A673 (cell line): ENCODE results near the gene CPXM2. TPM values are rescaled to one million over a fixed set of nuclear protein-coding genes. Genes with fewer than 3 reads are reported as not detected.

Experiments used
- BruUV-seq: library from RNA; stranded (reverse); fragments of 400-500 nt; replicated peaks from 2 replicates; lab custom pipeline; 2021; lab: Mats Ljungman, UMichigan
- CTCF ChIA-PET: fragments of 300-600 bp; sonication (Branson Sonifier 250); formaldehyde crosslinking; loops from one replicate; lab custom pipeline; 2022; ENCODE audit warnings: antibody characterized with exemption; lab: Charles Lee
- POLR2A ChIA-PET: fragments of 300-600 bp; sonication (Branson Sonifier 250); formaldehyde crosslinking; loops from one replicate; lab custom pipeline; 2022; ENCODE audit warnings: antibody characterized with exemption; ENCODE audit not compliant: low non-redundant PET; lab: Charles Lee
- DNase-seq: peaks from one replicate; pipeline ENCODE4 v3.0.0-alpha.2; 2015; ENCODE audit warnings: low spot score
- H3K27ac ChIP-seq: fragments of 200-600 bp; sonication (generic); 2 replicates; pipeline ENCODE4 v1.5.1; 2016; ENCODE audit warnings: mixed run types, low read depth, mild to moderate bottlenecking, mixed read lengths, antibody characterized with exemption, low read length; ENCODE audit not compliant: poor library complexity, severe bottlenecking
- H3K27me3 ChIP-seq: fragments of 200-600 bp; sonication (generic); replicated peaks from 2 replicates; pipeline ENCODE4 v1.6.1; 2017; ENCODE audit warnings: mixed run types, low read depth, mild to moderate bottlenecking, mixed read lengths, antibody characterized with exemption, low read length; ENCODE audit not compliant: insufficient read depth, poor library complexity
- H3K36me3 ChIP-seq: fragments of 200-600 bp; sonication (generic); 2 replicates; pipeline ENCODE4 v1.6.1; 2016; ENCODE audit warnings: mixed run types, mild to moderate bottlenecking, mixed read lengths, antibody characterized with exemption, low read length; ENCODE audit not compliant: insufficient read depth, poor library complexity, severe bottlenecking
- H3K4me1 ChIP-seq: fragments of 200-600 bp; sonication (generic); 2 replicates; pipeline ENCODE4 v1.6.1; 2017; ENCODE audit warnings: mixed run types, mild to moderate bottlenecking, mixed read lengths, antibody characterized with exemption, low read length; ENCODE audit not compliant: insufficient read depth, poor library complexity, severe bottlenecking
- H3K4me3 ChIP-seq: fragments of 200-600 bp; sonication (generic); 2 replicates; pipeline ENCODE4 v1.5.1; 2016; ENCODE audit warnings: low read depth, mixed run types, mild to moderate bottlenecking, mixed read lengths, low read length; ENCODE audit not compliant: poor library complexity, severe bottlenecking
- H3K9me3 ChIP-seq: fragments of 200-600 bp; sonication (generic); 2 replicates; pipeline ENCODE4 v1.6.1; 2016; ENCODE audit warnings: mixed run types, low read depth, mild to moderate bottlenecking, mixed read lengths, antibody characterized with exemption, low read length; ENCODE audit not compliant: poor library complexity, severe bottlenecking
- EZH2 ChIP-seq: fragments of 200-600 bp; sonication (generic); IDR thresholded peaks from 2 replicates; pipeline ENCODE4 v1.6.1; 2017; ENCODE audit warnings: borderline replicate concordance, low read depth, mild to moderate bottlenecking, mixed read lengths, antibody characterized with exemption, low read length; ENCODE audit not compliant: poor library complexity, severe bottlenecking
- intact Hi-C: fragments of 100-400 bp; cut with micrococcal nuclease; formaldehyde crosslinking; loops from one replicate; pipeline ENCODE4 v1.10.0; 2022; ENCODE audit not compliant: unreplicated experiment
- total RNA-seq: library from RNA; stranded (reverse); gene quantifications from 2 replicates; pipeline ENCODE4 v1.2.3, GENCODE V29; 2021
- TF ChIP-seq, protein P1 (sequence below): fragments of 300-800, 200-600 bp; sonication (generic); conservative IDR thresholded peaks from 2 replicates; pipeline ENCODE4 v1.5.1; 2017; ENCODE audit warnings: low read depth, mild to moderate bottlenecking, antibody characterized with exemption, low read length, moderate library complexity, mixed read lengths

The CPXM2 gene
- total RNA-seq, 1 experiment from 2014 or later = not detected

DNA sequence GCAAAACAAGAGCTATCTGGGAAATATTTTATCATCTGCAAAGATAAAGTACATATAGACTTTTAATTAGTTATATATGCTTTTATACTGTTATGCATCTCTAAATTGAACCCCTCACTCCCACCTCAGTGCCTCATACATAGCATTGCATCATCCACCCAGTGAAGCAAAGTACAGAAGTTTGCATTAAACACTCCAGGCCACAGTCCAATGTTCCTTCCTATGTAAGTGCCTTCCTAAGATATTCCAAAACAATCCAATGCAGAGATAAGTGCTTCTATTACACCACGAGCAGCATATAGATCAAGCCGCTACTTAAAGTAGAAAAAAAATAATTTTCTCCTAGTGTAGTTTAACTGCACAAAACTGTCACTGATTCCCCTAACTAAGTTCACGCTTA lies 3.4 kb downstream of the CPXM2 start:
- intact Hi-C loops = no loop called here
- H3K9me3 ChIP-seq = no peaks in the 10 kb centered on the region
- DNase-seq = no peak
- no peak overlapping the region for H3K27ac ChIP-seq
- ChIA-PET CTCF (no interaction called here), POLR2A (no interaction called here)
- H3K27me3 ChIP-seq = peaks cover 70% of the 10 kb centered on the region
- H3K36me3 ChIP-seq = no peaks in the 10 kb centered on the region
- no peak overlapping the region for H3K4me3 ChIP-seq
- no TSS peak for BruUV-seq
- no peak for TF ChIP-seq EZH2
- TF ChIP-seq, protein P1, sequence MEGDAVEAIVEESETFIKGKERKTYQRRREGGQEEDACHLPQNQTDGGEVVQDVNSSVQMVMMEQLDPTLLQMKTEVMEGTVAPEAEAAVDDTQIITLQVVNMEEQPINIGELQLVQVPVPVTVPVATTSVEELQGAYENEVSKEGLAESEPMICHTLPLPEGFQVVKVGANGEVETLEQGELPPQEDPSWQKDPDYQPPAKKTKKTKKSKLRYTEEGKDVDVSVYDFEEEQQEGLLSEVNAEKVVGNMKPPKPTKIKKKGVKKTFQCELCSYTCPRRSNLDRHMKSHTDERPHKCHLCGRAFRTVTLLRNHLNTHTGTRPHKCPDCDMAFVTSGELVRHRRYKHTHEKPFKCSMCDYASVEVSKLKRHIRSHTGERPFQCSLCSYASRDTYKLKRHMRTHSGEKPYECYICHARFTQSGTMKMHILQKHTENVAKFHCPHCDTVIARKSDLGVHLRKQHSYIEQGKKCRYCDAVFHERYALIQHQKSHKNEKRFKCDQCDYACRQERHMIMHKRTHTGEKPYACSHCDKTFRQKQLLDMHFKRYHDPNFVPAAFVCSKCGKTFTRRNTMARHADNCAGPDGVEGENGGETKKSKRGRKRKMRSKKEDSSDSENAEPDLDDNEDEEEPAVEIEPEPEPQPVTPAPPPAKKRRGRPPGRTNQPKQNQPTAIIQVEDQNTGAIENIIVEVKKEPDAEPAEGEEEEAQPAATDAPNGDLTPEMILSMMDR = no peak
- H3K4me1 ChIP-seq = no peaks in the 10 kb centered on the region

DNA sequence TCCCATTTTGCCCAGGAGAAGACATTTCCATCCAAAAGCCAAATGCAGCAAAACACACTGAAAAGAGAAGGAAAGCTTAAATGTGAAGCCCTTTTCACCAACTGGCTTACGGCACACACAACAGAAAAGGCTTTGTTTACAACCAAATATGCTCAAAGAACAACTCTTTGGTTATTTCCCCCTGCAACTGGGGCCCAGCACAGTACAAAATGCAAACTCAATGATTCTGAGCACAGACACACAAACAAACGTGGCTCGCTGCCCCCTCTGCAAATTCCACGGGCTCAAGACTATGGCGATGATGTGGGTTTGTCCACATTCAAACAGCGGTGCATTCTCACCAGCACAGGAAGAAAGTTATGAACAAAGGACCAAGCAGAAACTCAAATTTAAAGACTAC lies 5.3 kb downstream of the CPXM2 start:
- no peak for TF ChIP-seq EZH2
- TF ChIP-seq, protein P1 = no peak
- no peaks in the 10 kb centered on the region for H3K36me3 ChIP-seq
- ChIA-PET CTCF (no interaction called here), POLR2A (no interaction called here)
- H3K9me3 ChIP-seq = no peaks in the 10 kb centered on the region
- H3K4me3 ChIP-seq = no peak overlapping the region
- intact Hi-C loops = no loop called here
- no TSS peak for BruUV-seq
- H3K27ac ChIP-seq = no peak overlapping the region
- peaks cover 53% of the 10 kb centered on the region for H3K27me3 ChIP-seq
- no peaks in the 10 kb centered on the region for H3K4me1 ChIP-seq
- DNase-seq = no peak

DNA sequence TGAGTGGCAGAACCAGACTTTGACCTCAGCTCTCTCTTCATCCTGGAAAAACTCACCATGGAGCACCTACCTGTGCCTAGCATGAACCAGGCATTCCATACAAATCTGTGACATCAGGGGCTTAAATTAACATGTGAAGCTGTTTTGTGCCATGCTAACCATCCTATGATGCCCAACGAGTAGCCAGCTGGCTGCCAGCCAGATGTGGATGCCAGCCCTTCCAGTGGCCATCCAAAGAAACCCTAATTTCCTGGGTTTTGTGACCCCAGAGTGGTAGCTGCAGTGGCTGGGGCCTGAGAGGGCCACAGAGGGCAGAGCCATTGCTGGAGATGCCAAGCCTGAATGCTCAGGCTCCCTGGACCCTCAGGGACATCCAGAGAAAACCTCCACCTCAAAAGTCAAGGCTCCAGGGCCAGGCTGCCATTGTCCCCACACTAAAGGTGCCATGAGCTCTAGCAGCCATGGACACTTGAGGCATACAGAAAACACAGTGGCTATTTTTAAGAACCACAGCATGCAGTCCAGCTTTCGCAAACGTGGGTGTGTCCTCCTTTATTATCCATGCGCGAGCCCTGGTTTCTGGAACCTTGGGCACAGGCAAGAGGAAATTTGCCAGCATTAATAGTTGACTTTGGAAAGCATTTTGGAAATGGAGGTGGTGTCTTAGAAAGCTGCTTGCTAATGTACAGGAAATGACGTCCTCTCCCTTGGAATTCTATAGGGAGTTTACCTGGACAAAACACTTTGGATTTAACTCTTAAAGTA lies 6.0 kb downstream of the CPXM2 start:
- intact Hi-C loops = no loop called here
- Histone ChIP-seq H3K27me3 (peaks cover 46% of the 10 kb centered on the region), H3K36me3 (no peaks in the 10 kb centered on the region), H3K27ac (no peak overlapping the region), H3K4me1 (no peaks in the 10 kb centered on the region), H3K9me3 (no peaks in the 10 kb centered on the region), H3K4me3 (no peak overlapping the region)
- no peak for DNase-seq
- BruUV-seq = no TSS peak
- POLR2A ChIA-PET = no interaction called here
- CTCF ChIA-PET = no interaction called here
- TF ChIP-seq EZH2 = no peak
- TF ChIP-seq, protein P1 = no peak
